Measurements from ENCODE around the gene TRIM7. TPM values are rescaled to one million over a fixed set of nuclear protein-coding genes. Genes with fewer than 3 reads are reported as not detected.

The TRIM7 gene
- total and polyA plus RNA-seq, 2 donors (not counting 1 experiment from before 2014, with no cell fraction given), result 1.7 to 7.4 TPM

DNA sequence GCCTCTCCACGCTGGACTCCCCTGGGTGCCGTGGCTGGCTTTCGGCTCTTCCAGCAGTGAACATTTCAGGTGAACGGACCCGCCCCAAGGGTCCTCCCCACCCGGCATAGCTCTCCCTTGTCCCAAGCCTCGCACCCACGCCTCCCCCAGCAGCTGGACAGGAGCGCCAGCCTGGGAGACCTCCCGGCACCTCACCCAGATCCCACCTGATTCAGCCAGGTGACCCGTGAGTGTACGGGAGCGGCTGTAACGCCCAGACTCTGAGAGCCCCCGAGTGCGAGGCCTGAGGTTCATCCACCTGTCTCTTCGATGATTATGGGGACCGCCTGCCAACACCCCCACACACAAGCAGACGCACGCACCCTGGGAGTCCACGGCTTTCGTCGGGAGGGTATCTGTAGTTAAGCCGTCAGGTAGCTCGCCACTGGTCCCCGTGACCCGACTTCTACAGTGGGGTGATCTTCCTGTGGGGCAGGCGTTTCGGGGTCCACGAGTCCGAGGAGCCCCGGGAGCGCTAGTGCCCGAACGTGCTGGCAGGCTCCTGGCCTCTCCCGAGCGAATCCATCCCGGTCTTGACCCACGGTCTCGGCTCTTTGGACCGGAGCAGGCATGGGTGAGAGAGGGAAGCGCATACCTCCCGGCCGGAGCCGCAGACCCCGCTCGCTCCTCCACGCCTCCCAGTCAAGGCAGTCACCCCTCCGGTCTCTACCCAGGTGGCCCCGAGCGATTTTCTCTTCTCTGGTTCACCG lies 14.9 kb downstream of the TRIM7 start:
- H3K79me2 ChIP-seq (ENCODE audit: control insufficient read depth, insufficient read depth, low read length), result no peaks in the 10 kb centered on the region
- peak overlapping the region; percentile 77 for H2AFZ ChIP-seq (ENCODE audit: insufficient read depth, low read depth, low read length, poor library complexity, severe bottlenecking)
- Mint-ChIP-seq H3K27ac (peak overlapping the region; percentile 97), H3K4me1 (peaks cover 50% of the 10 kb centered on the region), H3K27me3 (peaks cover 10% of the 10 kb centered on the region), H3K9me3 (ENCODE audit: insufficient read depth) (no peaks in the 10 kb centered on the region), H3K4me3 (peak overlapping the region; percentile 97)
- ATAC-seq (ENCODE audit: low read depth) (no peak), DNase-seq (peak; percentile 69)
- intact Hi-C loops (cut with micrococcal nuclease), result loop anchor here (2.0 kb wide), 2 partner anchors 17 to 329 kb away; partner anchors contain the start of gene ZFP62
- CTCF ChIA-PET, result interaction anchor here (0.7 to 7.7 kb wide), 11 partner anchors 9 to 405 kb away, joined by 3 to 105 read pairs (median 5); partner anchors contain the start of genes TRIM41, TRIM52 and TRIM7
- peaks cover 7 to 36% of the 10 kb centered on the region in 2 donors for H3K4me1 ChIP-seq (ENCODE audit: control insufficient read depth in 2 of 2, insufficient read depth in 2 of 2, low read length in 2 of 2)
- H3K36me3 ChIP-seq (replicated peaks in 1 of 2; ENCODE audit: control extremely low read depth in 1 of 2, control insufficient read depth in 1 of 2, extremely low read depth in 1 of 2, insufficient read depth in 2 of 2, low read length in 1 of 2), result no peaks in the 10 kb centered on the region
- peaks cover 0 to 22% (median 0%) of the 10 kb centered on the region in 3 donors for H3K9me3 ChIP-seq (ENCODE audit: control extremely low read depth in 1 of 3, control insufficient read depth in 2 of 3, insufficient read depth in 1 of 3, low read length in 2 of 3)
- H3K27ac ChIP-seq (ENCODE audit: low read length in 2 of 2), result peak overlapping the region; percentile 62 to 69
- no peak for TF ChIP-seq EZH2 (IDR thresholded peaks at IDR 0.05; ENCODE audit: borderline replicate concordance, insufficient read depth, low read depth, low read length, poor library complexity, severe bottlenecking)
- TF ChIP-seq, protein P1, sequence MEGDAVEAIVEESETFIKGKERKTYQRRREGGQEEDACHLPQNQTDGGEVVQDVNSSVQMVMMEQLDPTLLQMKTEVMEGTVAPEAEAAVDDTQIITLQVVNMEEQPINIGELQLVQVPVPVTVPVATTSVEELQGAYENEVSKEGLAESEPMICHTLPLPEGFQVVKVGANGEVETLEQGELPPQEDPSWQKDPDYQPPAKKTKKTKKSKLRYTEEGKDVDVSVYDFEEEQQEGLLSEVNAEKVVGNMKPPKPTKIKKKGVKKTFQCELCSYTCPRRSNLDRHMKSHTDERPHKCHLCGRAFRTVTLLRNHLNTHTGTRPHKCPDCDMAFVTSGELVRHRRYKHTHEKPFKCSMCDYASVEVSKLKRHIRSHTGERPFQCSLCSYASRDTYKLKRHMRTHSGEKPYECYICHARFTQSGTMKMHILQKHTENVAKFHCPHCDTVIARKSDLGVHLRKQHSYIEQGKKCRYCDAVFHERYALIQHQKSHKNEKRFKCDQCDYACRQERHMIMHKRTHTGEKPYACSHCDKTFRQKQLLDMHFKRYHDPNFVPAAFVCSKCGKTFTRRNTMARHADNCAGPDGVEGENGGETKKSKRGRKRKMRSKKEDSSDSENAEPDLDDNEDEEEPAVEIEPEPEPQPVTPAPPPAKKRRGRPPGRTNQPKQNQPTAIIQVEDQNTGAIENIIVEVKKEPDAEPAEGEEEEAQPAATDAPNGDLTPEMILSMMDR (IDR thresholded peaks at IDR 0.05), result no peak
- peak overlapping the region; percentile 91 for H3K4me2 ChIP-seq (replicated peaks; ENCODE audit: low read depth, low read length, poor library complexity, severe bottlenecking)
- peak overlapping the region; percentile 76 for H3K9ac ChIP-seq (ENCODE audit: low read length)
- POLR2A ChIA-PET, result interaction anchor here (1.5 to 7.2 kb wide), 10 partner anchors 9 to 387 kb away, joined by 6 to 74 read pairs (median 11); partner anchors contain the start of genes TRIM41, TRIM52 and TRIM7
- peak overlapping the region; percentile 86 to 98 (median 93) for H3K4me3 ChIP-seq (ENCODE audit: control extremely low read depth in 1 of 5, extremely low read depth in 1 of 5, insufficient read depth in 1 of 5, low read depth in 2 of 5, low read length in 4 of 5)
- no peaks in the 10 kb centered on the region for H3K27me3 ChIP-seq (replicated peaks in 1 of 4; ENCODE audit: control extremely low read depth in 1 of 4, control insufficient read depth in 3 of 4, insufficient read depth in 4 of 4, low read length in 3 of 4)
- under 1% methylated on average over 48 of the region's 52 CpGs for WGBS (ENCODE audit: insufficient coverage)
- no peaks in the 10 kb centered on the region for H4K20me1 ChIP-seq (ENCODE audit: control insufficient read depth, insufficient read depth, low read length, poor library complexity, severe bottlenecking)
